ENCODE data around the gene MAN1A1. TPM values are rescaled to one million over a fixed set of nuclear protein-coding genes. Genes with fewer than 3 reads are reported as not detected.

The MAN1A1 gene
- total RNA-seq, 1 donor from 2014 or later: 52.2 TPM

DNA sequence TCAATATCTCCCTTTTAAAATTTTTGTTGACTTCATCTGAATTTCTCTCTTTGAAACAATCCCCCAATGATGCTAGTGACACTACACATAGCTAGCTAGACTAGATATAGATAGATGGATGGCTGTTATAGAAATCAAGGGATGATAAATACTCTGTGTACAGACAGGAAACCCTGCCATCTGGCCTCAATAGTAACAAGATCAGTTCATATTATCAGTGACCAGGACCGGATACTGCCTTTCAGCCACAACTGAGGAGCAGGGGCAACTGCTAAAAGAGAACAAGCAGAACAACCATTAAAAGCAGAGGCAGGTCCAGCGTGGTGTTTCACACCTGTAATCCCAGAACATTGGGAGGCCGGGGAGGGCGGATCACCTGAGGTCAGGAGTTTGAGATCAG, 152.8 kb downstream of the MAN1A1 start:
- peaks cover 17% of the 10 kb centered on the region for H3K36me3 Mint-ChIP-seq

DNA sequence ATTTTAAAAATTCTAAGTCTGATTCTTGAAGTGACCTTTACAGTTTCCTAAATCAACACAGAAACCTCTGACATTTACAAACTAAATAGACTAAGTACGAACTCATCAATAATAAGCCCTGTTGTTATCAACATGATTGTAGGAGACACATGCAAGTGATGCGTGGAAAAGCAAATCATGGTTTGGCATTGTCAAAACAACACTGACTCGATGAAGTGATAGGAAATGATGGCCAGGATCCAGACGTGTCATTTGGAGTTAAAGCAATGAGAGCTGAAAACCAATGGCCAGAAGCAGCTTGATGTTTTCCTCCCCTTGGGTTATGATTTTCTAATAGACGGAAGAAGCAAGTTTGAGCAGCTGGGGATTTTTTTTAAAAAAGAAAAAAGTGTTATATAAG, 153.7 kb downstream of the MAN1A1 start:
- Mint-ChIP-seq H3K27me3 (no peaks in the 10 kb centered on the region), H3K27ac (no peak overlapping the region), H3K4me3 (no peak overlapping the region), H3K9me3 (no peaks in the 10 kb centered on the region), H3K36me3 (peaks cover 18% of the 10 kb centered on the region), H3K4me1 (ENCODE audit: unreplicated experiment) (peaks cover 14% of the 10 kb centered on the region)
- no peak for DNase-seq (ENCODE audit: extremely low spot score, unreplicated experiment)
- TF ChIP-seq, protein P1, sequence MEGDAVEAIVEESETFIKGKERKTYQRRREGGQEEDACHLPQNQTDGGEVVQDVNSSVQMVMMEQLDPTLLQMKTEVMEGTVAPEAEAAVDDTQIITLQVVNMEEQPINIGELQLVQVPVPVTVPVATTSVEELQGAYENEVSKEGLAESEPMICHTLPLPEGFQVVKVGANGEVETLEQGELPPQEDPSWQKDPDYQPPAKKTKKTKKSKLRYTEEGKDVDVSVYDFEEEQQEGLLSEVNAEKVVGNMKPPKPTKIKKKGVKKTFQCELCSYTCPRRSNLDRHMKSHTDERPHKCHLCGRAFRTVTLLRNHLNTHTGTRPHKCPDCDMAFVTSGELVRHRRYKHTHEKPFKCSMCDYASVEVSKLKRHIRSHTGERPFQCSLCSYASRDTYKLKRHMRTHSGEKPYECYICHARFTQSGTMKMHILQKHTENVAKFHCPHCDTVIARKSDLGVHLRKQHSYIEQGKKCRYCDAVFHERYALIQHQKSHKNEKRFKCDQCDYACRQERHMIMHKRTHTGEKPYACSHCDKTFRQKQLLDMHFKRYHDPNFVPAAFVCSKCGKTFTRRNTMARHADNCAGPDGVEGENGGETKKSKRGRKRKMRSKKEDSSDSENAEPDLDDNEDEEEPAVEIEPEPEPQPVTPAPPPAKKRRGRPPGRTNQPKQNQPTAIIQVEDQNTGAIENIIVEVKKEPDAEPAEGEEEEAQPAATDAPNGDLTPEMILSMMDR (conservative IDR thresholded peaks at IDR 0.05): no peak

More for the DNA sequence above, 152.8 kb downstream of the MAN1A1 start:
- peak overlapping the region; percentile 3 for H3K27ac Mint-ChIP-seq
- H3K9me3 Mint-ChIP-seq: no peaks in the 10 kb centered on the region
- peaks cover 14% of the 10 kb centered on the region for H3K4me1 Mint-ChIP-seq (ENCODE audit: unreplicated experiment)
- DNase-seq (ENCODE audit: extremely low spot score, unreplicated experiment): no peak
- no peak overlapping the region for H3K4me3 Mint-ChIP-seq
- TF ChIP-seq, protein P1 (conservative IDR thresholded peaks at IDR 0.05): no peak
- H3K27me3 Mint-ChIP-seq: no peaks in the 10 kb centered on the region

DNA sequence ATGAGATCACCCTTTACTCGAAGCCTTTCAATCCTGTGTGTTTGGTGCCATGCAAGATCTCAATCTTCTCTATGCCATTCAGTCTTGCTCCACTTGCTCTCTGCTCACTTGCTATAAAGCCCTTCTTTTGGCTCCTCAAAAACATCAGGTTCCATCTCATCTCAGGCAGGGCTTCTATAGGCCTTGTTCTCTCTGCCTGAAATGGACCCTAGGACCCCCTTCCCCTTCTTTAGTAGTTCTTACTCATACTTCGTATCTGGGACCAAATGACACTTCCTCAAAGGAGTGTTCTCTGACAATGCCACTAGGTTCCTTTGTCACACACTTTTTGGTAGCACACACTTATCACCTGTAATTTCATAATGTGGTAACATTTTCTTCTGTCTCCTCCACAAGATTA, 154.4 kb downstream of the MAN1A1 start:
- H3K27me3 Mint-ChIP-seq: no peaks in the 10 kb centered on the region
- H3K4me1 Mint-ChIP-seq (ENCODE audit: unreplicated experiment): peaks cover 10% of the 10 kb centered on the region
- DNase-seq (ENCODE audit: extremely low spot score, unreplicated experiment): no peak
- H3K4me3 Mint-ChIP-seq: no peak overlapping the region
- TF ChIP-seq, protein P1 (conservative IDR thresholded peaks at IDR 0.05): no peak
- H3K27ac Mint-ChIP-seq: no peak overlapping the region
- H3K9me3 Mint-ChIP-seq: no peaks in the 10 kb centered on the region
- peaks cover 21% of the 10 kb centered on the region for H3K36me3 Mint-ChIP-seq

DNA sequence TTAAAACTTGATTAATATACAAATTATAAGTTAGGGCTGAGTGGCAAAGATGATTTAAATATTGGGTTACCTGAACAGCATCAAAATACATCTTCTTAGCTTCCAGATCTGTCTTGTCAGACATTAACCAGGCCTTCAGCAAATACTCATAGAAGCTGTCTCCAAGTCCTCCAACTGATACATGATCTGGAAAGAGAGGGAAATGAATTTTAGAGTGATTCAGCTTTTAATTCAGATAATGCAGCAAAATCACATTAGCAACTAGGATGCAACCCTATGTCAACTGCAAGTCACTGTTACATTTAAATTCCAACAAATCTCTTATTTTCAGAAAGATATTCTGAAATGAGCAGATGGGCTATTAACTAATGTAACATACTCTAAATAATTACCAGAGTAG, 155.9 kb downstream of the MAN1A1 start:
- no peaks in the 10 kb centered on the region for H3K9me3 Mint-ChIP-seq
- H3K27ac Mint-ChIP-seq: no peak overlapping the region

DNA sequence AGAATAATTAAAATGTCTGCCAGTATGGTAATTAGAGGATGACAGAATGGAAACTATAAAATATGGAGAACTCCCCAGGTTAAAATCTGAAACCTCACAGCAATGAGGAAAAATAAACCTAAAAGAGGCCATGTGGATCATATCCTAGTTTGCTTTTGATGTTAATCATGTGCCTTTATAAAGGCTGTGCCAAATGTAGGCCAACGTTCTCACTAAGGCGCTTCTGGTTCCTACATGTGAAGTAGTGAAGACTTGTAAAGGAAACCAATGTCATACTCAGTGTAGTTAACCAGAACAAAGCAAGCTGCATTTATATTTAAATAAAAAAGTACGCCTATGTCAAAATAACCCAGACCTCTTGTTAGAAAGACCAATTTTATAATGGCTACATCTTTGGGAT, 157.4 kb downstream of the MAN1A1 start:
- Mint-ChIP-seq H3K4me3 (no peak overlapping the region), H3K4me1 (ENCODE audit: unreplicated experiment) (peaks cover 9% of the 10 kb centered on the region), H3K27me3 (no peaks in the 10 kb centered on the region), H3K36me3 (peaks cover 25% of the 10 kb centered on the region), H3K9me3 (no peaks in the 10 kb centered on the region), H3K27ac (no peak overlapping the region)
- TF ChIP-seq, protein P1 (conservative IDR thresholded peaks at IDR 0.05): no peak
- no peak for DNase-seq (ENCODE audit: extremely low spot score, unreplicated experiment)

More for the DNA sequence above, 155.9 kb downstream of the MAN1A1 start:
- Mint-ChIP-seq H3K27me3 (no peaks in the 10 kb centered on the region), H3K4me1 (ENCODE audit: unreplicated experiment) (peaks cover 10% of the 10 kb centered on the region), H3K4me3 (no peak overlapping the region), H3K36me3 (peaks cover 25% of the 10 kb centered on the region)
- TF ChIP-seq, protein P1 (conservative IDR thresholded peaks at IDR 0.05): no peak
- no peak for DNase-seq (ENCODE audit: extremely low spot score, unreplicated experiment)

DNA sequence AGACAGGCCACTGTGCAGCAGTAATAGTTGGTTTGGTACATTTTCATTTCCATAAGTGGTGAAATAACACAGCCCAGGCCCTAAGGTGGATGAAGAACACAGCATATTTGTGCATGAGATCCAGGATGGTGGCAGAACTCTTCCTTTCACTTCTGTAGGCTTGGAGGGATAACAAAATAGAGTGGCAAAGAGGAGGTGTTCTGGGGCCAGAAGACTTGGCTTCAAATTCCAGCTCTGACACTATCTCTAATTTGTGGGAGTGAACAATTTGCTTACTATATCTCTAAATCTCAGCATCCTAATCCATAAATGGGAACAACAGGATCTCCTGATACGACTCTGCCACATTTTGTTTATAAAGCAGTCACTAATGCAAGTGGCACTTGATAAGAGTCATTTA, 159.4 kb downstream of the MAN1A1 start:
- no peak for DNase-seq (ENCODE audit: extremely low spot score, unreplicated experiment)
- H3K27me3 Mint-ChIP-seq: no peaks in the 10 kb centered on the region

More for the DNA sequence above, 159.4 kb downstream of the MAN1A1 start:
- no peak overlapping the region for H3K27ac Mint-ChIP-seq
- H3K4me3 Mint-ChIP-seq: no peak overlapping the region
- H3K9me3 Mint-ChIP-seq: no peaks in the 10 kb centered on the region
- TF ChIP-seq, protein P1 (conservative IDR thresholded peaks at IDR 0.05): no peak
- H3K4me1 Mint-ChIP-seq (ENCODE audit: unreplicated experiment): peaks cover 4% of the 10 kb centered on the region
- peaks cover 18% of the 10 kb centered on the region for H3K36me3 Mint-ChIP-seq

All from type B pancreatic cell (in vitro differentiated cells).